Chondrocyte (in vitro differentiated cells): Measurements from ENCODE around the gene REEP3. TPM values are rescaled to one million over a fixed set of nuclear protein-coding genes. Genes with fewer than 3 reads are reported as not detected.
A peak's percentile ranks its signal among the peaks of the same experiment; 100 is the strongest.
"Not testable (repeated sequence)": the region's sequence is repeated elsewhere in the genome, so short reads cannot be mapped to it uniquely, and the experiment has no call there.

Experiments used
- DNase-seq: peaks from one replicate; pipeline ENCODE4 v3.0.0; 2021; ENCODE audit warnings: mixed read lengths, low spot score
- H3K27ac Mint-ChIP-seq: one replicate; pipeline ENCODE4 v1.8.0; 2021; ENCODE audit warnings: mild to moderate bottlenecking, moderate library complexity, mixed read lengths; ENCODE audit not compliant: unreplicated experiment
- H3K27me3 Mint-ChIP-seq: 2 replicates; pipeline ENCODE4 v1.8.0; 2021; ENCODE audit warnings: low read depth, mixed read lengths
- H3K36me3 Mint-ChIP-seq: 2 replicates; pipeline ENCODE4 v1.8.0; 2021; ENCODE audit warnings: low read depth, mixed read lengths
- H3K4me1 Mint-ChIP-seq: 2 replicates; pipeline ENCODE4 v1.8.0; 2021; ENCODE audit warnings: low read depth, mild to moderate bottlenecking, mixed read lengths
- H3K4me3 Mint-ChIP-seq: one replicate; pipeline ENCODE4 v1.8.0; 2021; ENCODE audit warnings: mild to moderate bottlenecking, moderate library complexity, mixed read lengths; ENCODE audit not compliant: unreplicated experiment
- H3K9me3 Mint-ChIP-seq: 2 replicates; pipeline ENCODE4 v1.8.0; 2021; ENCODE audit warnings: low read depth, mixed read lengths
- total RNA-seq: library from RNA; stranded (reverse); gene quantifications from 3 replicates; pipeline ENCODE4 v1.2.1, GENCODE V29; 2021
- TF ChIP-seq, protein P1 (sequence below): fragments of 200-600 bp; sonication (generic); IDR thresholded peaks from 2 replicates; pipeline ENCODE4 v1.5.0; 2021; ENCODE audit warnings: antibody characterized with exemption, mild to moderate bottlenecking, moderate library complexity

REEP3 gene
- total RNA-seq, 1 donor from 2014 or later = 80.6 TPM

DNA sequence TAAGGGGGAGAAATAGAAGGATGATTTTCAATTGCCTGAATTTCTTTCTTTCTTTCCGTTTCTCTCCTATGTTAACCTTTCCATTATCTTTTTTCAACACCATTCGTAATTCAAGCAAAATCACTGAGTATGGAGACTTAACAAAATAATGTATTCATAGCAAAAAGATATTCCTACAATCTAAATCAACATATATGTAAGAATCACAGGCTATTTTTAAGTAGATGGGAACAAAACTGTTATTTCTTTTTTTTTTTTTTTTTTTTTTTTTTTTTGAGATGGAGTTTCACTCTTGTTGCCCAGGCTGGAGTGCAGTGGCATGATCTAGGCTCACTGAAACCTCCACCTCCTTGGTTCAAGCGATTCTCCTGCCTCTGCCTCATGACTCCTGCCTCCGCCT is 28.2 kb upstream of the REEP3 start:
- H3K4me3 Mint-ChIP-seq = no peak overlapping the region
- H3K27ac Mint-ChIP-seq = peak overlapping the region; percentile 83
- TF ChIP-seq, protein P1, sequence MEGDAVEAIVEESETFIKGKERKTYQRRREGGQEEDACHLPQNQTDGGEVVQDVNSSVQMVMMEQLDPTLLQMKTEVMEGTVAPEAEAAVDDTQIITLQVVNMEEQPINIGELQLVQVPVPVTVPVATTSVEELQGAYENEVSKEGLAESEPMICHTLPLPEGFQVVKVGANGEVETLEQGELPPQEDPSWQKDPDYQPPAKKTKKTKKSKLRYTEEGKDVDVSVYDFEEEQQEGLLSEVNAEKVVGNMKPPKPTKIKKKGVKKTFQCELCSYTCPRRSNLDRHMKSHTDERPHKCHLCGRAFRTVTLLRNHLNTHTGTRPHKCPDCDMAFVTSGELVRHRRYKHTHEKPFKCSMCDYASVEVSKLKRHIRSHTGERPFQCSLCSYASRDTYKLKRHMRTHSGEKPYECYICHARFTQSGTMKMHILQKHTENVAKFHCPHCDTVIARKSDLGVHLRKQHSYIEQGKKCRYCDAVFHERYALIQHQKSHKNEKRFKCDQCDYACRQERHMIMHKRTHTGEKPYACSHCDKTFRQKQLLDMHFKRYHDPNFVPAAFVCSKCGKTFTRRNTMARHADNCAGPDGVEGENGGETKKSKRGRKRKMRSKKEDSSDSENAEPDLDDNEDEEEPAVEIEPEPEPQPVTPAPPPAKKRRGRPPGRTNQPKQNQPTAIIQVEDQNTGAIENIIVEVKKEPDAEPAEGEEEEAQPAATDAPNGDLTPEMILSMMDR = no peak
- H3K9me3 Mint-ChIP-seq = peaks cover 6% of the 10 kb centered on the region
- DNase-seq = no peak
- H3K36me3 Mint-ChIP-seq = peaks cover 1% of the 10 kb centered on the region
- H3K27me3 Mint-ChIP-seq = no peaks in the 10 kb centered on the region
- H3K4me1 Mint-ChIP-seq = peaks cover 49% of the 10 kb centered on the region

GRCh38 chr10:63494951-63495350 is 26.2 kb upstream of the REEP3 start:
- peaks cover 64% of the 10 kb centered on the region for H3K4me1 Mint-ChIP-seq
- peaks cover 1% of the 10 kb centered on the region for H3K36me3 Mint-ChIP-seq
- H3K27ac Mint-ChIP-seq = no peak overlapping the region
- H3K4me3 Mint-ChIP-seq = no peak overlapping the region
- DNase-seq = no peak
- peaks cover 6% of the 10 kb centered on the region for H3K9me3 Mint-ChIP-seq
- H3K27me3 Mint-ChIP-seq = no peaks in the 10 kb centered on the region
- TF ChIP-seq, protein P1 = no peak

DNA sequence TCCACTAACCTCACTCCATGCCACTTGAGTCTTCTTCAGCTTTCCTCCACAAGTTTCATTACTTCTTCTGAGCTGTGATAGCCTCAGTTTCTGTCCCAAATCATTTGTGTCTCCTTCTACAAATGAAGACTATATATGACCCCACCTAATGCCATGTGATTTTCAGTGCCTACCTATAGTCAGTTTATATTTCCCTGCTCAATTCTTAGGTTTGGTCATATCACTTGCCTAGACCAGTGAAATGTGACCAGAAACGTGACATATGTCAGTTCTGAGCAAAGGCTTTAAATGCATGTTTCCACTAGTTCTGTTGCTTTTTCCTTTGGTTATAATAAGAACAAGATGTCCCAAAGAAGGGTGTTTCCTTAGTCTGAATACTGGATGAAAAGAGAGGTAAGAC is 24.6 kb upstream of the REEP3 start:
- Mint-ChIP-seq H3K27me3 (no peaks in the 10 kb centered on the region), H3K9me3 (peaks cover 6% of the 10 kb centered on the region), H3K27ac (no peak overlapping the region), H3K4me3 (no peak overlapping the region), H3K36me3 (peaks cover 3% of the 10 kb centered on the region), H3K4me1 (peaks cover 58% of the 10 kb centered on the region)
- no peak for DNase-seq
- TF ChIP-seq, protein P1 = no peak

GRCh38 chr10:63497321-63497720 is 23.9 kb upstream of the REEP3 start:
- Mint-ChIP-seq H3K9me3 (peaks cover 6% of the 10 kb centered on the region), H3K4me1 (peaks cover 50% of the 10 kb centered on the region), H3K36me3 (peaks cover 3% of the 10 kb centered on the region), H3K27ac (no peak overlapping the region), H3K27me3 (no peaks in the 10 kb centered on the region), H3K4me3 (no peak overlapping the region)
- TF ChIP-seq, protein P1 = no peak
- DNase-seq = no peak

- Mint-ChIP-seq H3K4me1 (peaks cover 49% of the 10 kb centered on the region), H3K27ac (no peak overlapping the region), H3K27me3 (no peaks in the 10 kb centered on the region), H3K4me3 (no peak overlapping the region), H3K9me3 (peaks cover 6% of the 10 kb centered on the region), H3K36me3 (peaks cover 3% of the 10 kb centered on the region)
- DNase-seq = no peak
- TF ChIP-seq, protein P1 = no peak
These were observed 22.5 kb upstream of the REEP3 start for GRCh38 chr10:63498665-63499064.

GRCh38 chr10:63500551-63500950 is 20.6 kb upstream of the REEP3 start:
- not testable (repeated sequence) for H3K36me3 Mint-ChIP-seq, H3K4me3 Mint-ChIP-seq, H3K9me3 Mint-ChIP-seq, H3K27me3 Mint-ChIP-seq, DNase-seq, H3K27ac Mint-ChIP-seq
- peaks cover 50% of the 10 kb centered on the region for H3K4me1 Mint-ChIP-seq
